Measurements from ENCODE around the gene CASP2. TPM values are rescaled to one million over a fixed set of nuclear protein-coding genes. Genes with fewer than 3 reads are reported as not detected.
A peak's percentile ranks its signal among the peaks of the same experiment; 100 is the strongest.

Gene CASP2
- total and polyA plus RNA-seq, 2 of the 8 experiments (the other 6 are each of a cell fraction or from before 2014, with no cell fraction given) = 23.7 to 35.3 TPM

DNA sequence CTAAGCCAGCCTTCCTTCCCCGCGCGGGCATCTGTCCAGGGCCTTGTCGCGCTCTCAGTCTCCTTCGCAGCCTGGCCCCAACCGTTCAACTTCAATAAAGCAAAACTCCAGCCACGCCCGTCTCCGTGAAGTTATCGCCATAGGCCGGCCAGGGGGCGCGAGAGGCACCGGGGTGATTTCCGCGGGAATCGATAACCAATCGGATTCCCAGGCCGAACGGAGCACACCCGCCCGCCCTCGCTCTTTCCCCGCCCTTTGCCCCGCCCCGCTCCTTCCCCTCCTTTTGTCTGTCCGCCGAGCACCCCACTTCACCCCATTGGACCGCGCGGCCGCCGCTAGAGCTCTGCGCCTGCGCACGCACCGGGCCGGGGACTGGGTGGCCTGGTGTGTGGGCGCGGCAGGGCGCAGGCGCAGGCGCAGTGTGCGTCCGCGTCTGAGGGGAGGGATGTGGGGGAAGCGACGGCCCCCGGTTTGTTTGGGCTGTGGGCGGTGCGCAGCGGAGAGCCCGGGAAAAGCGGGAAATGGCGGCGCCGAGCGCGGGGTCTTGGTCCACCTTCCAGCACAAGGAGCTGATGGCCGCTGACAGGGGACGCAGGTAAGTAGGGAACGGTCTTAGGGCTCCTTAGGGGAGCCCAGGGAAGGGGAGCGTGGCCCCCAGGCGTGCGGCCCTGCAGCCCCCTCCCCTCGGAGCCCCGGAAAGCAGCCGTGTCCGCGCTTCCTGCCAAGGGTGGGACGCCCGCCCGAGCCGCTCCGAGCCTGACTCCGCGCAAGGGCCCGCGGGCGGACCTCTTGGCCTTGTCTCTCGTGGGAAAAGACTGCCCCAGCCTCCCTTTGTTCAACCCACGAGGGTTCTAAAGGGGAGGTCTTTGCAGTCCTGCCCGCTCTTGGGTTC lies at the start of gene CASP2 (continued):
- TF ChIP-seq YY1 (IDR thresholded peaks at IDR 0.05; ENCODE audit: low read depth, low read length) = peak; percentile 94
- TF ChIP-seq, protein P1, sequence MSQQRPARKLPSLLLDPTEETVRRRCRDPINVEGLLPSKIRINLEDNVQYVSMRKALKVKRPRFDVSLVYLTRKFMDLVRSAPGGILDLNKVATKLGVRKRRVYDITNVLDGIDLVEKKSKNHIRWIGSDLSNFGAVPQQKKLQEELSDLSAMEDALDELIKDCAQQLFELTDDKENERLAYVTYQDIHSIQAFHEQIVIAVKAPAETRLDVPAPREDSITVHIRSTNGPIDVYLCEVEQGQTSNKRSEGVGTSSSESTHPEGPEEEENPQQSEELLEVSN (IDR thresholded peaks at IDR 0.05) = peak; percentile 100
- peak; percentile 66; the same call in 1 of the 2 replicates for TF ChIP-seq SP1 (IDR thresholded peaks at IDR 0.05; ENCODE audit: low read depth, low read length)
- TF ChIP-seq EZH2 (IDR thresholded peaks at IDR 0.05; ENCODE audit: low read depth, low read length, severe bottlenecking) = no peak
- TF ChIP-seq SRF (IDR thresholded peaks at IDR 0.05; ENCODE audit: low read depth, low read length) = no peak
- no peak; the same call in 1 of the 2 replicates for TF ChIP-seq BRCA1 (IDR thresholded peaks at IDR 0.05; ENCODE audit: low read depth, low read length)
- TF ChIP-seq KDM4A (IDR thresholded peaks at IDR 0.05; ENCODE audit: low read depth, low read length, severe bottlenecking) = peak; percentile 61
- peak; percentile 96 for TF ChIP-seq PHF8 (conservative IDR thresholded peaks at IDR 0.05; ENCODE audit: low read depth, low read length)
- TF ChIP-seq KDM5A (IDR thresholded peaks at IDR 0.05; ENCODE audit: low read length) = 0 out of 2 replicates have a peak, but pooled peaks have one; percentile 42

Measured in H1 (cell line).